ENCODE data around the gene CAND2.
"Not testable (repeated sequence)": the region's sequence is repeated elsewhere in the genome, so short reads cannot be mapped to it uniquely, and the experiment has no call there.

Gene CAND2

DNA sequence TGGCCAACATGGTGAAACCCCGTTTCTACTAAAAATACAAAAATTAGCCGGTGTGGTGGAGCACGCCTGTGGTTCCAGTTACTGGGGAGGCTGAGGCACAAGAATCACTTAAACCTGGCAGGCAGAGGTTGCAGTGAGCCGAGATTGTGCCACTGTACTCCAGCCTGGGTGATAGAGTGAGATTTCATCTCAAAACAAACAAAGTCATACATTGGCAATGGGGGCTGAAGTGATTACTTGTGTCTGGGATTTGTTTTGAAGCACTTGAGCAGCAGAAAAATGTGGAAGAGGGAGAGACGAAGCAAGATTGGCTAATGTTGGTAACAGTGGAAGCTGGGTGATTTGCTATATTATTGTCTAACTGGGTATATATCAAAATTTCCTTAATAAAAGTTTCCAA is 24.0 kb upstream of the CAND2 start:
- no peak for DNase-seq

DNA sequence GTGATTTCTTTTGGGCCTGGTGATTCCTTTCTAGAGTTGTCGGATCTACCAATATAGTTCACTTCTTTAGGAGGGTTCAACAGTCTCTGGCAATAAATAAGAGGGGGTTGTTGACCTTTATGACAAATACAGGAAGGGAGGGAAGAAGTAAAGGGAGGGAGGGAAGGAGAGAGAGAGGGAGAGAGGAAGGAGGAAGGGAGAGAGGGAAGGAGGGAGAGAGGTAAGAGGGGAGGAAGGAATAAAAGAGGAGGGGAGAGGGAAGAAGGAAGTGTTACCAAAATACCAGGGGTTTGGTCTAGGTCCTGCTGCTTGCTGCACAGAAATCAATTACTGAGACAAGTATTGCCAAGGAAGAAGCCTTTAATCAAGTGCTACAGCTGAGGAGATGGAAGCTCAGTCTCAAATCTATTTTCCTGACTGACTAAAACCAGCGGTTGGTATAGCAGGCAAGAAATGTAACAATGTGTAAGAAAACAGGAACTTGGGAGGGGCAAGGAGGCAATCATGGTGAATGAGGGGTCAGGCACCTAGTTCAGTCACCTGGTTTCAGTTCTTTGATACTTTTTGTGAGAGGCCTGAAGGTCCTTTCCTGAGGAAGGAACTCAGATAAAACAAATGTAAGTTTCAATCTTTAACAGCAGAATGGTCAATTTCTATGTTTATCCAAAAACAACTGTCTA is 23.3 kb upstream of the CAND2 start:
- no peak for DNase-seq

GRCh38 chr3:12773710-12774086 is 22.8 kb upstream of the CAND2 start:
- no peak for DNase-seq

GRCh38 chr3:12774619-12775018 is 21.9 kb upstream of the CAND2 start:
- DNase-seq: no peak

DNA sequence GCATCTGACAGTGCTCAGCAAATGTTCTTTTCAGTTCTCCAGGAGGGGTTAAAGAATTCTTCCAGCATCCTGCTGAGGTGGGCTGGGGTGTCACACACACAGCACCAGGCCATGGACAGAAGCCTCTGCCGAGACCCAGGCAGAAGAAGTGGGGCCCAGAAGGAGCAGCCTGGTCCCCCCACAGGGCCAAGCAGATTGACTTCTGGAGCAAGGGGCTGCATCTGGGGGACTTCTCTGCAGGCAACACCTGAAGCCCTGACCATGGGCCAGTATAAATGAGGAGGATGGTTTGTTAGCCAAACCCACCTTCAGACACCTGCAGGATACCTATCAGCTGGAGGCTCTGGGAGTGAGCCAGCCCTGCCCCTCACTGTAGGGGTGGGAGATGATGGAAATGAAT is 21.3 kb upstream of the CAND2 start:
- no peak for DNase-seq

GRCh38 chr3:12775970-12776369 is 20.5 kb upstream of the CAND2 start:
- DNase-seq: not testable (repeated sequence)

DNA sequence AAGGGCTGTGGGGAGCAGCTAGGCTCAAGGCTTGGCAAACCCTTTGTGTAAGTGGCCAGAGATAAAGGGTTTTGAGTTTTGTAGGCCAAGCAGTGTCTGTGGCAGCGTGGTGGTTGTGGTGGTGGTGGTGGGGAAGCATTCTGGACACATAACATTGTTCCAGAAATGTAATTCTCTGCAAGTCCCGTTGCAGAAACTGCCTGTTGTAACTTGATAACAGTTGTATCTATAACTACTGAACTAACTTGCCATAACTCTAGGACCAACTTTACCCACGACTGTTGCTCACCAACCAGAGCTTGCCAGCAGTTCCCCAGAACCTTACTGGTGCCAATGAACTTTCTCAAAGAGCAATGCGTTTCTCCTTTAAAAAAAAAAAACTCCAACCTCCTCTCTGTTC is 19.3 kb upstream of the CAND2 start:
- DNase-seq: no peak

GRCh38 chr3:12780751-12781150 is 15.7 kb upstream of the CAND2 start:
- DNase-seq: no peak

DNA sequence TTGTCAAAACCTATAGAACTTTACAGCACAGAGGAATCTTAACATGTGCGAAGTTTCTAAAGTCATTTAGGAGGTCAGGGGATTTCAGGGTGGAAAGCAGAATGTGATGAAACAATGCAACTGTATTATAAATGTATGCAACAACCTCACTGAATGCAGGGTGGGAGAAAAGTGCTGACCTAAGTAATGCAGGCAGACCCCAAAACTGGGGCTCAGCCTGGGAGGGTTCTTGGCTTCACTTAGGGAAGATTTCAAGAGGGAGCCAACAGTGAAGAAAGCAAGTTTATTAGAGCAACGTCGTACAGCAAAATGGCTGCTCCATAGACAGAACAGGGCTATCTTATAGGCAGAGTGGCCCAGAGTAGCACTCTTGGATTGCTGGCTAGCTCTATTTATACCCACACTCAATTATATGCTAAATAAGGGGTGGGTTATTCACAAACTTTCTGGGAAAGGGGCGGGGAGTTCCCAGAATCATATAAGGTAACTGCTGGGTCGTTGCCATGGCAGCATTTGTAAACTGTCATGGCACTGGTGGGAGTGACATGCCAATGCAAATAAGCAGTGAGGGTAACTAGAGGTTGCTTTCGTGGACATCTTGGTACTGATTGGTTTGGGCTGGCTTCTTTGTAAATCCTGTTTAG is 14.2 kb upstream of the CAND2 start:
- no peak for DNase-seq

DNA sequence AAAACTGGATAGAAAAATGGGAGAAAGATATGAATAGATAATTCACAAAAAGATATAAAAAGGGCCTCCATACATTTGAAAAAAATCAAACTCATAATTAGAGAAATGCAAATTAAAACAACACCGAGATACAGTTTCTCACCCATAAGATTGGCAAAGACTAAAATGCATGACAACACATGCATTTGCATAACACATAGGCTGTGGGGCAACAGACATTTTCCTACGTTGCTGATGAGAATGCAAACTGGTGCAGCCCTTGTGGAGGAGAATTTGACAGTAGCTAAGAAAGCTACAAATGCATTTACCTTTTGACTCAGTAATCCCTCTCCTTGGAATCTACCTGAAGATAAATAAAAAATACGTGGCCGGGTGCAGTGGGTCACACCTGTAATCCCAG is 11.4 kb upstream of the CAND2 start:
- no peak for DNase-seq

DNA sequence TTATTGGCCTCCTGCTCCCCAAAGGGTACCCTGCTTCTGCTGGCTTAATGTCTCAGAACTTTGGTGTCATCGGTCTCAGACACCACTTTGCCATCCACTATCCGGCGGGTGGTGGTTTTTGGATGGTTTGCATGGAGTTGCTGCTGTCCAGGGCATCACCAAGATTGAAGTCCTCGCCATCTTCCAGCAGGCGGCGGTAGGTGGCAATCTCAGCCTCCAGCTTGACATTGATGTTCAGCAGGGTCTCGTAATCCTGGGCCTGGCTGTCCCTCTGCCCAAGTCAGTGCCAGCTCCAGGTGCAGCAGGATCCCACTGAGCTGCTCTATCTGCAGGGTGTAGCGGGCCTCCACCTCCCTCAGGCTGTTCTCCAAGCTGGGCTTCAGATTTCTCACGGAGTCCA is 9.1 kb upstream of the CAND2 start:
- not testable (repeated sequence) for DNase-seq

GRCh38 chr3:12787967-12788690 is 8.4 kb upstream of the CAND2 start:
- DNase-seq: not testable (repeated sequence)

- DNase-seq: no peak
Measured at GRCh38 chr3:12791430-12791829, 5.0 kb upstream of the CAND2 start.

DNA sequence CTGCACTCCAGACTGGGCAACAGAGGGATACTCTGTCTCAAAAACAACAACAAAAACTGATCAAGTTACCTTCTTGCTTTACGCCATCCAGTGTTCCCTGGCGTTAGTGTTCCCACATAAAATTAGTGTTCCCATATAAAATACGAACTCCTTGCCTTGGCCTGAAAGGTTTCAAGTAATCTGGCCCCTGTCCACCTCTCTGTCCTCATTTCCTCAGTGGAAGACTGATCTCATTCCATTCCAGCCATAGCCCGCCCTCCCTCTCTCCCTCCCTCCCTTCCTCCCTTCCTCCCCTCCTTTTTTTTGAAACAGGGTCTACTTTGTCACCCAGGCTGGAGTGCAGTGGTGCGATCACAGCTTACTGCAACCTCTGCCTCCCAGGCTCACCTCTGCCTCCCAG is 2.8 kb upstream of the CAND2 start:
- no peak for DNase-seq

- DNase-seq: no peak
Measured at GRCh38 chr3:12797124-12797891, 828 bp downstream of the CAND2 start.

GRCh38 chr3:12797892-12798558 is 1.5 kb downstream of the CAND2 start:
- no peak for DNase-seq

DNA sequence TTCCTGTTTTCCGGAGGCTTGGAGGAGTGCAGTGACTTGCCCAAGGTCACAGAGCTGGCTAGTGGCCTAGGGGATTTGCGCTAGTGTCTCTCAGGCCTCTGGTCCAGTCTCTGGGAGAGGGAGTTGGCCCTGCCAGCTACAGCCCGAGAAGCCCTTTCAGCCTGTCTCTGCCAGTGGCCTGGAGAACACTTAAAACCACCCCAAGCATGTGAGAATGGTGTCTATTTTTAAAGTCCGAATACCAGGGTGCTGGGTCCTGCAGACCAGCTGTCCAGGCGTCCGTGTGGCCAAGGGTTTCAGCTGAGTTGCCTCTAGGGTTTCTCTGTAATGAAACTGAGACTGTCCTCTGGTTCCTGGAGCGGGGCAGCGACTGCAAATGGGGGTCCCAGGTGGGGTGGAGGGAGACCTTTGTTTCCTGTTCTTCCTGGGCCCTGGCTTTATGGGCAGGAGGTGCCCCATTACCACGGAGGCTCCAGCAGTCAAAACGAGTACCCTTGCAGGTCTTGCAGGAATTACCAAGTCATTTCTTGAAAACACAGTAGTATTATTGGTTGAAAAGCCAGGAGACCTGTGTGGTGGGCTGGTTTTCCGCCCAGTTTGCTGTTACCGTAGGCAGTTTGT is 2.2 kb downstream of the CAND2 start:
- DNase-seq: no peak

DNA sequence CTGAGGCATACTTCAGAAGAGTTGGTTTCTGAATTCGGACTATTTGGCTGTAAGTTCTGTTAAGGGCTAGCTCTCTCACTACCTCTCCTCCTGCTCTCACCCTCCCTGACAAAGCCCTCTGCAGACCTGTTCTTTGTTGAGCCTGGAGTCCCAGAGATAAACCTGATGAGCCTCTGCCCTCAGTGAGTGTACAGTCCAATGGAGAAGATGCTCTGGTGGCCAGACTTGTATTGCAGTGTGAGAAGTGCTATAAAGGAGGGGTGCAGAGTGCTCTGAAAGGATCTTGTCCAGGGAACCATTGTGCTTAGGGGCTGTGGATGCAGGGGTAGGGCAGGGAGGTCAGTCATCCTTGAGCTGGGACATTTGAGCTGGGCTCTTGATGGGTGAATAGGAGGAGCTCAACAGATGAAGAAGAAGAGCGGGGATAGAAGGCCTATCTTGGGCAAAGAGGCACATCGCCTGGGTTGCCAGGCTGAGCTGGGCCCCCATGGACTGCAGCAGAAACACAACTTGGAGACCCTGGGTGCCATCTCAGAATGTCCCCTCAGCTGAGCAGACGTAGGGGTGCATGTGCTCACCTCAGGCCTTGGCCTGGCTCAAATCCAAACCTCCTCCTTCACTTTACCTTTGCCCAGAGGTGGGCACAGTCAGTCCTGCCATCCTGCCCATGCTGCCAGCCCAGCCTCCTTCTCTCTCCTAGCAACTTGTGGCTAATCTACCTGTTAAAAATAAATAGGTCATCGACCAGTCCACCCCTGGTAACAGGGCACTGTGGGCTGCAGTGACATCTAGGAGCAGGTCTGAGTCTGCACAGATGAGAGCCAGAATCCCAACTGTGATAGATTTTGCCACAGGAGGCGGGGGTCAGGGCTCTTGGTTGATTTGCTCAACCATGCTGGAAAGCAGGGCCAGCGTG is 3.3 kb downstream of the CAND2 start:
- DNase-seq: no peak

DNA sequence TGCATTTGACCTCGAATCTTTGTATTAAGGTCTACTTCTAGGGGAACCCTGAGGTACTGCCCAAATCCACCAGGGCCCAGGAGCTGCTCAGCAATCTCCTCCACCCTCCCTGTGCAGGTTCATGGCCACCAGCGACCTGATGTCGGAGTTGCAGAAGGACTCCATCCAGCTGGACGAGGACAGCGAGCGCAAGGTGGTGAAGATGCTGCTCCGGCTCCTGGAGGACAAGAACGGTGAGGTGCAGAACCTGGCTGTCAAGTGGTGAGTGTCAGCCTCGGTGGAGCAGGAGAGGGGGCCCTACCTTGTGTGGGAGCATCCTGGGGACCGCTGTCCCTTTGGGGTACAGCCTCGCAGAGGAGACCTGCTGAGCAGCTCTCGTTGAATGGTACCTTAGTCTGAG is 6.9 kb downstream of the CAND2 start:
- no peak for DNase-seq

- no peak for DNase-seq
Measured at GRCh38 chr3:12807066-12807465, 10.6 kb downstream of the CAND2 start.

DNA sequence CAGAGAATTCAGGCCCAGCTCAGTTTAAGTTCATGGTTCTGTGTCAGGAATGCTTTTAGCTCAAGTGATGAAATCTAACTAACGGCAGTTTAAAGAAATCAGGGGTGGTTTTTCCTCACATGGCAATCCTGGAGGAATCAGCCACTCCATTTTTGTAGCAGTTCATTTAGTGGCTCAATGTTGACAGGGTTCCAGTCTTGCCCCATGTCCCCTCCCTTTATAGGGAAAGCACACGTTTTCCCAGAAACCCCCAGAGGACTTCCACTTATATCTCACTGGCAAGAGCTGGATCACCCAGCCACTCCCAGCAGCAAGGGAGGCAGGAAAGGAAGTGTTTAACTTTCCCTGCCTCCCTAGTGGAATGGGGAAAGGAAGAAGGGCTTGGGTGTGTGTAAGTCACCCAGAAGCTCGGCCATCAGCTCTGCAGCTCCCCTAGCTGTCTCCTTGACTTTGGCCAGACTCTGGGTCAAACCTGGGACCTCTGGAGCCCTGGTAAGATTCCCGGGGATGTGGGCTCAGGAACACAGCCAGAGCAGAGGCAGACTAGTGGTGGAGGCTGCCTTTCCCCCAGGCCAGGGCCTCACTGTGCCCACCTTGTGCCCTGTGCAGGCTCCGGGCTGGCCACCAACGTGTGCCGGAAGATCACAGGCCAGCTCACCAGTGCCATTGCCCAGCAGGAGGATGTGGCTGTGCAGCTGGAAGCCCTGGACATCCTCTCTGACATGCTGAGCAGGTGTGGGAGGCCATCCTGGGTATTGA is 11.3 kb downstream of the CAND2 start:
- DNase-seq: no peak

Data from KG1 (cell line).